HG02943 (cell line): ENCODE results near the gene BTNL8.
"Not testable (repeated sequence)": the region's sequence is repeated elsewhere in the genome, so short reads cannot be mapped to it uniquely, and the experiment has no call there.

Source experiments
- ATAC-seq: cut with Tn5 transposase; IDR thresholded peaks from one replicate; pipeline ENCODE4 v1.9.1; 2021; ENCODE audit warnings: mild to moderate bottlenecking, low read depth, moderate library complexity; ENCODE audit not compliant: unreplicated experiment

Gene BTNL8

DNA sequence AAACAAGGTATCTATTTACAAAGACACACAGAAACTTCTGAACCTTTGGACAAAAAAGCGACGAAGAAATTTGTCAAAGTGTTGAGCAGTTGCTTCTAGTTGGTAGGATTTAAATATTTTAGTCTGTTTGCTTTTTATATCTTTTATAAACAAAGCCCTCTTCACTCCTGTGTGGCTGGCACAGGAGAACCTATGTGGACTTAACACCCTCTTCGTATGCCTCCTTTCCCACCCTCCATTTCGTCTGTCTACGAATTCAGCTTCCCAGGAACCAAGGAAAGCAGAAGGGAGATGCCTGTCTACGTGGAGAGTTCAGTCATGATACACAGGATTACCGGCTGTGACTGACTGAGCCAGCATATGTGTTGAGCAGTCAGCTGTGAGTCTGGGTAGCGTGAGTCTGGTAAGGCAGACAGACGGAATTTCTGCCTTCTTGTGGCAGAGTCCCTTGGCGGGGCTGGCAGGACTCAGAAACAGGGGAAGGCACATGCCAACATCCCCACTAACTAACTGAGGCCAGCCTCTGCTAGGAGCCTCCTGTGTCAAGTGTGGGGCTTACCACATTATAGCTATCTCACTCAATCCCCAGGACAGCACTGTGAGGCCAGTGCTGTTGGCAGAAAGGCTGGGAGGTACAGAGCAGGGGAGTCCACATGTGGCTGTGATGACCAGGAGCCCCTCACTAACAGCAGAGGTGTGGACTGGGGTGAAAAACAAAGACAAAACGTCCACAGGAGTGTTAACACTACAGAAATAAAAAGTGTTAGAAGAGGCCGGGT is 24.0 kb upstream of the BTNL8 start:
- no peak for ATAC-seq

DNA sequence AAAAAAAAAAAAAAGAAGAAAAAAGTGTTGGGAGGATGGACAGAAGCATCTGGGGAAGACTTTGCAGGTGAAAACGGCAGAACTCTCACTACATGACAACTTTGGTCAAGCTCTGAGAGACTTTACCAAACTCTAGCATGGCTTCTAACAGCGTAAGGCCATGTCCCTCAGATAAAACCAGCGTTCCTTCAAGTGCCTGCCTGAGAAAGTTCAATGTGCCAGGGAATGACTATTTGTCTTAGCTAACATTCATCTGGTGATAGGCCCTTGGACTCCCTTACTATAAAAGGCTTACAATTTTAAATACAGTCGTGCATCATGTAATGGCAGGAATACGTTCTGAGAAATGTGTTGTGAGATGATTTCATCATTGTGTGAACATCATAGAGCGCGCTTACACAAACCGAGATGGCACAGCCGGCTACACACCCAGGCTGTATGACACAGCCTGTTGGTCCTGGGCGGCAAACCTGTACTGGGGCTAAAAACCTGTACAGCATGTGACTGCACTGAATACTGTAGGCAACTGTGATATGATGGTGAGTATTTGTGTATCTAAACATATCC is 23.0 kb upstream of the BTNL8 start:
- no peak for ATAC-seq

DNA sequence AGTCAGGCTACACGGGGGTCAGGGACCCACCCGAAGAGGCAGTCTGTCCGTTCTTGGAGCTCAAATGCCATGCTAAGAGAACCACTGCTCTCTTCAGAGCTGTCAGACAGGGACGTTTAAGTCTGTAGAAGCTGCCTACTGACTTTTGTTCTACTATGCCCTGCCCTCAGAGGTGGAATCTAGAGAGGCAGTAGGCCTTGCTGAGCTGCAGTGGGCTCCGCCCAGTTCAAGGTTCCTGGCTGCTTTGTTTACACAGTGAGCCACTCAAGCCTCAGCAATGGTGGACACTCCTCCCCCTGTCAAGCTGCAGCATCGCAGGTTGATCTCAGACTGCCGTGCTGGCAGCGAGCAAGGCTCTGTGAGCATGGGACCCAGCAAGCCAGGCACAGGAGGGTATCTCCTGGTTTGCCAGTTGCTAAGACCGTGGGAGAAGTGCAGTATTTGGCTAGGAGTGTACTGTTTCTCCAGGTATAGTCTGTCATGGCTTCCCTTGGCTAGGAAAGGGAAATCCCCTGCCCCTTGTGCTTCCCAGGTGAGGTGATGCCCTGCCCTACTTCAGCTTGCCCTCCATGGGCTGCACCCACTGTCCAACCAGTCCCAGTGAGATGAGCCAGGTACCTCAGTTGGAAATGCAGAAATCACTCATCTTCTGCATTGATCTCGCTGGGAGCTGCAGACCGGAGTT is 13.0 kb upstream of the BTNL8 start:
- ATAC-seq: not testable (repeated sequence)

- no peak for ATAC-seq
These were observed 9.6 kb upstream of the BTNL8 start for GRCh38 chr5:180889381-180889780.

DNA sequence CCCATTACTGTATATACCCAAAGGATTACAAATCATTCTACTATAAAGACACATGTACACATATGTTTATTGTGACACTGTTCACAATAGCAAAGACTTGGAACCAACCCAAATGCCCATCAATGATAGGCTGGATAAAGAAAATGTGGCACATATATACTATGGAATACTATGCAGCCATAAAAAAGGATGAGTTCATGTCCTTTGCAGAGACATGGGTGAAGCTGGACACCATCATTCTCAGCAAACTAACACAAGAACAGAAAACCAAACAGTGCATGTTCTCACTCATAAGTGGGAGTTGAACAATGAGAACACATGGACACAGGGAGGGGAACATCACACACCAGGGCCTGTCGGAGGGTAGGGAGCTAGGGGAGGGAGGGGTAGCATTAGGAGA is 3.6 kb upstream of the BTNL8 start:
- ATAC-seq: not testable (repeated sequence)

DNA sequence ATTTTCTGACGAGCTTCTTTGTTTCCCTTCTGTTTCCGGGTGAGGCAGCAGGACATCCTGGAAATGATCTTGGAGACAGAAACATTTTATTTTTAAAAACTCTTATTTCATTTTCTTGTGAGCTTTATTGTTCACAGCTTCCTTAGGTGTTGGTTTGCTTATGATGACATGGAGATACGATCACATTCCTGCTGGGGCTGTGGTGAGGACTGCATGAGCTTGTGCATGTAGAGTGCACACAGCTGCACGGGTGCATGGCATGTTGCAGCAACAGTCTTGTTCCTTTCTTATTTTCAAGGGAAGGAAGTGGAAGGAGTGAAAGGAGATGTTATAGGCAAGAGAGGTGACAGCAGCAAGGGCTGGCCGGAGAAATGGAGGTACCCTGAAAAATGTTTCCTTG is 1.2 kb downstream of the BTNL8 start:
- no peak for ATAC-seq

DNA sequence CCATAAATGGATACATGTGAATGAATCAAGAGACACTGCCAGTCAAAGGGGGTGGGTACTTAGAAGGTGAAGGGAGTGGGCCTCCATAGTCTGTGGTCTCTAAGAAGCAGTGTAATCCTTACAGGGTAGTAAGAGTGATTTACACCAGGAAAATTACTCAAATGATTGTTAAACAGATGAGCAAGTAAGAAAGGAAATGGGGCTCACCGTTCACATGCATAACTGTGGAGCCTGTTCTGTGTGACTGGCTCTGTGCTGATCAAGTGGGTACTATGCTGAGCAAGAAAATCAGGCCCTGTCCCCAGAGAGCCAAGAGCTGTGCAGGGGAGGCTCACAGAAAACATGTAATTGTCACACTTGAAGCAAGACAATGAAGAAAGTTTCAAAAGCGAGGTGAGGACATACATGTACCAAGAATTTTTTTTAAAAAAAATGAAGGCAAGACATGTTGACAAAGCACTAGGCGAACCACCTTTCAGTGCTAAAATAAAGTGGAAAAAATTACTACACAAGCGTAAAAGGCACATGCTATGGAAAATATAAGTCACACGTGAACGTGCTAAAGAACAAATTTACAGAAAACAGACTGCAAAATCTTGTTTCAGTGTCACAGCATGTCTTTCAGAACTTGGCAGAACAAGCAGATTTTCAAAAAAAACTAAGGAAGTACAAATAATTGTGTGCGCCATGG is 2.5 kb downstream of the BTNL8 start:
- ATAC-seq: no peak

DNA sequence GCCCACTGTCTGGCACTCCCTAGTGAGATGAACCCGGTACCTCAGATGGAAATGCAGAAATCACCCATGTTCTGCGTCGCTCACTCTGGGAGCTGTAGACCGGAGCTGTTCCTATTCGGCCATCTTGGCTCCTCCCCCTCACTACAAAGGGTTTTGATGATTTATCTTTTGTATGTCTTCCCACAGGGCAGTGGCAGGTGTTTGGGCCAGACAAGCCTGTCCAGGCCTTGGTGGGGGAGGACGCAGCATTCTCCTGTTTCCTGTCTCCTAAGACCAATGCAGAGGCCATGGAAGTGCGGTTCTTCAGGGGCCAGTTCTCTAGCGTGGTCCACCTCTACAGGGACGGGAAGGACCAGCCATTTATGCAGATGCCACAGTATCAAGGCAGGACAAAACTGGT is 9.4 kb downstream of the BTNL8 start:
- no peak for ATAC-seq

- ATAC-seq: no peak
These were observed 10.2 kb downstream of the BTNL8 start for GRCh38 chr5:180908998-180909731.

DNA sequence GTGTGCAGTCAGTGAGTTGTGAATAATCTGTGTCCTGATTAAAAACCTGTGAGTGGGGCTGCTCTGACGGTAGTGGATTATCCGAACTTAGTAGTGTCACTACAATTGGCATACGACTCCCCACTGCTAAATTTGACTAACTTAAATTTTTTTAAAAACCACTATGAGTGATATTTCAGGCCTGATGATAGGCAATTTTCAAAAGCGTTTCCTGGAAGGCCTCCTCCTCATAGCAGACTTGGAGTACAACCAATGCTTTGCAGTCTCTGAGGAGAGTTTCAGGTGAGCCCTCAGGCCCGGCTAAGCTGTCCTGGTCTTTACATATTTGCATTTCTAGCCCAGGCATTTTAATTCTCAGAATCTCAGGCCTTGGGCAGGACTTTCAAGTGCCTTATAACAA is 10.8 kb downstream of the BTNL8 start:
- ATAC-seq: no peak

DNA sequence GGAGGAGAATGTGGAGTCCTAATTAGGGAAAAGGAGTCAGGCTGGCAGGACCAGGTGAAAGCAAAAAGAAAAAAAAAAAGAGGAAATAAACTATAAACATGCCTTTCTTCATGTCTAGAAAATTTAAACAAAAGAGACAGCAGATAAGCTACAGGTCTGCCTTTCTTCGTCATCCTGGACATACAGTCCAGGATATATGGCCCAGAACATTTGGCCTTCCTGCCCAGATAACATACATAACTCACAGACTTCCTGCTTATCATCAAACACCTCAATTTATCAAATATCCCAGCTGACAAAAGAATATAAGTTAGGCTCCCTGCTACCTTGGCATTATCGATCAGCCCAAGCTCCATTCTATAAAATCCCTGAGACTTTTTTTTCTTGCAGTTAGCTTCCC is 11.2 kb downstream of the BTNL8 start:
- ATAC-seq: no peak

DNA sequence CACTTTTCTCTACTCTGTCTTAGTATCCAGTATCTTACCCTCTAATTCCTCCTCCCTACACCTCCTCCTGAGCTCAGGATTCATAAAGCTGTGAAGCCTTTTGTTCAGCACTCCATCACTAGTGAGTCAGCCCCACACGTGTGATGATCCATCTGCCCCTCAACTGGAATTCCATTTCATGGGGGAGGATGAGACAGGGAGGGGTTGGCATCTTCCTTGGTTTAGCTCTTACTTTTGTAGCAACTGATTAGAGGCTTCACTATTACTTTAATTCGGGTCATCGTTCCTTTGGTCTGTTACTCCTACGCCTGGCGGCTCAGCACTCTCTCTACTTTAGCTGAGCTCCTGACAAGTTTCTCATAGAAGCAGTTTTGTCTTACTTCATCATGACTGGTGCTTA is 11.8 kb downstream of the BTNL8 start:
- ATAC-seq: no peak

DNA sequence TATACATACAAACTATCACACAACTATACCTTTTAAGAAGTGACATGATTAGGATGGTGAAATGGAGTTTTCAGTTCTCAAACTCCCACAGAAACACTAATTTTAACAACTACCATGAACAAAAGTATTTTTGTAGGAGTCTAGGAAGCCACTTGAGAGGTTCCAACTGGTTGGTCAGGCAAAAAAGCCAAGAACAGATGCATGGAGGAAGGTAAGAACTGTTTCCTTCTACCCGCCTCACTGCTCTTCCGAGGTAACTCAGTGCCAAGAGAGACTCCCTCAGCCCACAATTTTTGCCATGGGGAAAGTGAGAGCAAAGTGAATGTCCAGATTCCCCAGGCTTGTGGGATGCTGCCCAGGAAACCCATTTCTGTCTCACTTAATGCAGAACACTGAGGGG is 15.7 kb downstream of the BTNL8 start:
- ATAC-seq: no peak

GRCh38 chr5:180915924-180916323 is 17.0 kb downstream of the BTNL8 start:
- ATAC-seq: no peak

GRCh38 chr5:180918380-180918779 is 19.4 kb downstream of the BTNL8 start:
- ATAC-seq: no peak

GRCh38 chr5:180920710-180921109 is 21.8 kb downstream of the BTNL8 start:
- ATAC-seq: no peak

DNA sequence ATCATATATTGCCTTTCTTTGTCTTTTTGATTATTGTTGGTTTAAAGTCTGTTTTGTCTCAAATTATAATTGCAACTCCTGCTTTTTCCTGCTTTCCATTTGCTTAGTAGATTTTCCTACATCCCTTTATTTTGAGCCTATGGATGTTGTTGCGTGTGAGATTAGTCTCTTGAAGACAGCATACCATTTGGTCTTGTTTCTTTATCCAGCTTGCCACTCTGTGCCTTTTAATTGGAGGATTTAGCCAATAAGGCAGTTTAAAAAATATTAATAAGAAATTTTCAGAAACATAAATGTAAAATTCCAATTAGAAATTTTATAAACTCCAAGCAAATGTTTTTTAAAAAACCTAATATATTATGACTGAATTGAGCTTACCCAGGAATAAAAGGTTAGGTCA is 24.0 kb downstream of the BTNL8 start:
- no peak for ATAC-seq

DNA sequence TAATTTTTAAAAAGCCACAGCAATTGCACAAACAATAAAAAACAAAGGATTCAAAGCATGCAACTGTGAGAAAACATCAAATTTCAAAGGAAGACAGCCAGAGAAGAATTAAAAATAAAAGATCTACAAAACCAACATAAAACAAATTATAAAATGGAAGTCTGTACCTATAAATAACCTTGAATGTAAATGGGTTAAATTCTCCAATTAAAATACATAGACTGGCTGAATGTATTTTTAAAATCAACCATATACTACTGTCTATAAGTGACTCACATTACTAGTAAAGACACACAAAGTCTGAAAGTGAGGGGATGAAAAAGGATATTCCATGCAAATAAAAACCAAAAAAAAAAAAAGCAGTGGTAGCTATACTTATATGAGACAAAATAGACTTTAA is 33.7 kb downstream of the BTNL8 start:
- ATAC-seq: no peak

DNA sequence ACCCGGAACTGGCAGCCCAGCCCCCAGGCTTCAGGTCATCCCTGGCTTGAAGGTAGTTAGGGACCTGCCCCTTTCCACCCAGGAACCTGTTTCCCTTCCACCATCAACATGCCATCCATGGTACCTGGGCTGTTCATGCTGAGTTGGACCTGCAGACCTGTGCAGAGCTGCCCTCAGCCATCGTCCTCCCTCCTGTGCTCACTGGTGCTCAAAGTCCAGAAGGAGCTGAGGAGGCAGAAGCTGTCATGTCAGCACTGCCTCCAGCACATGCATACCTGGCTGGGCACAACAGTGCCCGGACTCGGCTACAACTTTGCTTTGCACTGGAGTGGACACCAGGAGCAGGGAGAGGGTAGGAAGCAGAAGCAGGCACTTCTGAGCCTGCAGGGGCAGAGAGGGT is 36.2 kb downstream of the BTNL8 start:
- ATAC-seq: no peak

GRCh38 chr5:180938294-180938693 is 39.3 kb downstream of the BTNL8 start:
- ATAC-seq: no peak
